IPS-NIHi7 (cell line): ENCODE measurements around the gene ZER1.
A peak's percentile ranks its signal among the peaks of the same experiment; 100 is the strongest.
"Not testable (repeated sequence)": the region's sequence is repeated elsewhere in the genome, so short reads cannot be mapped to it uniquely, and the experiment has no call there.

Experiments
- DNase-seq: peaks from one replicate; pipeline ENCODE4 v3.0.0; 2012; ENCODE audit warnings: mixed read lengths; ENCODE audit errors: extremely low spot score

Gene ZER1

DNA sequence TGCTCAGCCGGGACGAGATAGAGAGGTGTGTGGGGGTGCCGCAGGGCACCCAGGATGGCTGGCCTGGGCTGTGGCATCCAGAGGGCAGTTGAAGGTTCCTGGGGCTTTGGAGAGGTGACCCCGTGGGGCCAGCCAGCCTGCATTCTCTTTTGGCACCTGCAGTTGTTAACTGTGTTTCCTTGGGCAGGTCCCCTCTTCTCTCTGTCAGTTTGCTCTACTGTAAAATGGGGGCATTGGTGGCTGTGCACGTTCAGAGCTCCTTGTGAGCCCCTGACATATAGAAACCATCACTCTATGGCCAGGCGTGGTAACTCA lies 56.3 kb downstream of the ZER1 start:
- no peak for DNase-seq

DNA sequence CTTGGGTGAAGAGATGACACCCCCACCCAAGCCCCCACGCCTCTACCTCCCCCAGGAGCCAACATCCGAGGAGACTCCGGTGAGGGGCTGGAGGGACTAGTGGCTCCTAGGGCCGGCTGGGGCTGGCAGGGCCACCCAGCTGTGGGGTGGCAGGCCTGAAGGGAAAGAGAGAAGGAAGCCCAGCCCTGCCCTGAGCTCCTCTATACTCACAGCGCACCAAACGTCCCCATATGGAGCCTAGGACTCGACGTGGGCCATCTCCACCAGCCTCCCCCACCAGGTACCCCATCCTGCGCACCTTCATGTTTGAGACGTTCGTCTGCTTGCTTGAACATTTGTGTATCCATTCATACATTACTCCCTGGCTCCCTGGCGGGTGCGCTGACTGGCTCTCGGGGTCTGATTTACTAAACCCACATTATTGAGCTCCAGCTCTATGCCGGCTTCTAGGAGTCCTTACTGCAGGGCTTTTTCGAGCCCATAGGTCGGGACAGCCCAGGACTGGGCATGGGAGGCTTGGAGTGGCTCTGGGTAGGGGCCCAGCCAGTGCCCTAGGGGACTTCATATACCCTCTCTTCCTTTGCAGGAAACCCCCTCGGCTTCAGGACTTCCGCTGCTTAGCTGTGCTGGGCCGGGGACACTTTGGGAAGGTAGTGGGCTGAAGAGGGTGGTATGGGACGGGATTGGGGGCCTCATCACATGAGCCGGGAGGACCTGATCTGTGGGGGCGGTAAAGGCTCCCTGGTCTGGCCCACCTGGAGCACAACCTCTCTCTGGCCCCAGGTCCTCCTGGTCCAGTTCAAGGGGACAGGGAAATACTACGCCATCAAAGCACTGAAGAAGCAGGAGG lies 56.9 kb downstream of the ZER1 start:
- no peak for DNase-seq

GRCh38 chr9:128713941-128714573 lies 57.7 kb downstream of the ZER1 start:
- DNase-seq = no peak

GRCh38 chr9:128713411-128713780 lies 58.3 kb downstream of the ZER1 start:
- no peak for DNase-seq

DNA sequence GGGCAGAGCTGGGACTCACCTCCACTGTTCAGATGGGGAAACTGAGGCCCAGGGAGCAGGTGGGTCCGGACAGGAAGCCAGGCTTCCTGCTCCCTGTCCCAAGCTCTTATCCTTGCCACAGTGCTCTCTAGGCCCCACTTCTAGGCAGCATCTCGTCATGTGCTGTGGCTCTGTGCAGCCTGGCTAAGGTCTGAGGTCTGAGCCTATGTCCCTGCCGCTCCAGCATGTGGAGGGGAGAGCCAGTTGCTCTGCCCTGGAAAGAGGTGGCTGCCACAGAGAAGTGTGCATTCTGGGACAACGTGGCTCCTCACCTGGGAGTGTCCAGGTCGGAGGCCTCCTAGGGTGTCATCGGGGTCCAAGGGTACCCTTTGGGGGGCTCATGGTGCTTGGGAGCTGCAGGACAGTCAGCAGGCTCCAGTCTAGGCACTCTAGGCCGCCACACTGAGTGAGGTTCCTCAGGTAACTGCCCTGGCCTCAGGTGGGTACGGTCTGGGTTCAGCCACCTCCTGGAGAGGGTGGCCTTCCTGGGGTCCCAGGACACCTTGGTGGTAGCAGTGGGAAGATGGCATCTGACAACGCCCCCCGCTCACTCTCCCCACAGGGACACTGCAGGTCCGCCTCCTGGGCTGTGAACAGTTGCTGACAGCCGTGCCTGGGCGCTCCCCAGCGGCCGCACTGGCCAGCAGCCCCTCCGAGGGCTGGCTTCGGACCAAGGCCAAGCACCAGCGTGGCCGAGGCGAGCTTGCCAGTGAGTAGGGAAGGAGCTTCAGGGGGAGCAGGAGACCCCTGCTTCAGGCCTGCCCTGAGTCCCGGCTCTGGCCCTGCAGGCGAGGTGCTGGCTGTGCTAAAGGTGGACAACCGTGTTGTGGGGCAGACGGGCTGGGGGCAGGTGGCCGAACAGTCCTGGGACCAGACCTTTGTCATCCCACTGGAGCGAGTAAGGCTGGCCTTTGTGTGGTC lies 59.0 kb downstream of the ZER1 start:
- DNase-seq = no peak

- no peak for DNase-seq
Measured at GRCh38 chr9:128707446-128707845, 64.3 kb downstream of the ZER1 start.

DNA sequence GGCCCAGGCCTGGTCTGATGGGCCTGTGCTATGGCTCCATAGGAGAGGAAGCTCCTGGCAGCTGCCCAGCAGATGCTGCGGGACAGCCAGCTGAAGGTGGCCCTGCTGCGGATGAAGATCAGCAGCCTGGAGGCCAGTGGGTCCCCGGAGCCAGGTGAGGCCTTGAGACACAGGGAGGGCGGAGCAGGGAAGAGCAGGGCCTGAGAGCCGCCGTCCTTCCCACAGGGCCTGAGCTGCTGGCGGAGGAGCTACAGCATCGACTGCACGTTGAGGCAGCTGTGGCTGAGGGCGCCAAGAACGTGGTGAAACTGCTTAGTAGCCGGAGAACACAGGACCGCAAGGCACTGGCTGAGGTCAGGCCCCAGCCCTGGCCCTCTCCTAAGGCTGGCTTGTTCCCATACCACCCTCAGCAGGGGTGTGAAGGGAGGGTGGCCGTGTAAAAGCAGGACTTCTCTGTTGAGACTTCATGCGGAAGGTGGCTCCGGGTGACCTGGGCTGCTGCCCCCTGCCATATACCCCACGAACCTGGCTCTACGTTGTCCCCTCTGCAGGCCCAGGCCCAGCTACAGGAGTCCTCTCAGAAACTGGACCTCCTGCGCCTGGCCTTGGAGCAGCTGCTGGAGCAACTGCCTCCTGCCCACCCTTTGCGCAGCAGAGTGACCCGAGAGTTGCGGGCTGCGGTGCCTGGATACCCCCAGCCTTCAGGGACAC lies 64.9 kb downstream of the ZER1 start:
- DNase-seq = no peak

DNA sequence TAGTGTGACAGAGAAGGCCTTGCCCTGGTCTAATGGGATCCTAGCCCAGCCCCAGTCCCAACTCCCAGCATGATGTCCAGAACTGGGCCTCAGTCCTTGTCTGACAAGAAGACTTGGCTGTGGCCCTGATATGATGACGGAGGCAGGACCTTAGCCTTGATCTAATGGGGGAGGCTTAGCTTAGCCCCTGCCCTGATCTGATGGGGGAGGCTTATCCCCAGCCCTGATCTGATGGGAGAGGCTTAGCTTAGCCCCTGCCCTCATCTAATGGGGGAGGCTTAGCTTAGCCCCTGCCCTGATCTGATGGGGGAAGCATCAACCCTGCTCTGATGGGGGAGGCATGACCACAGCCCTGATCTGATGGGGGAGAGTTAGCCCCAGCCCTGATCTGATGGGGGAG lies 65.7 kb downstream of the ZER1 start:
- no peak for DNase-seq

DNA sequence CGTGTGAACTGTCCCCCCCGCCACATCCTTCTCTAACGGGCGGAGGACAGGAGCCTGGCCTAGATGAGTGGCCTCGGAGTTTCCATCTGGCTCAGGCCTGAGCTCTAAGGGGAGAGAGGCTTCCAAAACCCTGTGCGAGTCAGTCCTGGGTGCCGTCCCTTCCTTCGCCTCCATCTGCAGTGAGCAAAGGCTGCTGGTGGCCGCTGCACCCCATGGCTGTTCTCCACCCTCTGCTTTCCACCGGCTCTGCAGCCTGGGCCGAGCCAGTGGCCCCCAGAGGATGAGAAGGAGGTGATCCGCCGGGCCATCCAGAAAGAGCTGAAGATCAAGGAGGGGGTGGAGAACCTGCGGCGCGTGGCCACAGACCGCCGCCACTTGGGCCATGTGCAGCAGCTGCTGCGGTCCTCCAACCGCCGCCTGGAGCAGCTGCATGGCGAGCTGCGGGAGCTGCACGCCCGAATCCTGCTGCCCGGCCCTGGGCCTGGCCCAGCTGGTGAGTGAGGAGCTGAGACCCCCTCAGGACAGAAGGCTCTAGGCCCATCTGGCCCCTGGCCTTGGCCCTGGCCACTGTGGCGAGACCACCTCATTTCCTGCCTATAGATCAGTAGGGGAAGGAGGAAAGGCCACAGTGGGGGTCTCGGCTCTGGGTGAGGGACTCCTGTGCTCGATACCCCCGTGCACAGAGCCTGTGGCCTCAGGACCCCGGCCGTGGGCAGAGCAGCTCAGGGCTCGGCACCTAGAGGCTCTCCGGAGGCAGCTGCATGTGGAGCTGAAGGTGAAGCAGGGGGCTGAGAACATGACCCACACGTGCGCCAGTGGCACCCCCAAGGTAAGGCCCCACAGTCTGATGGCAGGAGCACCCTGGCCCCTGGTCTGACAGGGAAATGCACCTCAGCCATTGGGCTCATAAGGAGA lies 66.4 kb downstream of the ZER1 start:
- DNase-seq = no peak

GRCh38 chr9:128704356-128704670 lies 67.4 kb downstream of the ZER1 start:
- no peak for DNase-seq

DNA sequence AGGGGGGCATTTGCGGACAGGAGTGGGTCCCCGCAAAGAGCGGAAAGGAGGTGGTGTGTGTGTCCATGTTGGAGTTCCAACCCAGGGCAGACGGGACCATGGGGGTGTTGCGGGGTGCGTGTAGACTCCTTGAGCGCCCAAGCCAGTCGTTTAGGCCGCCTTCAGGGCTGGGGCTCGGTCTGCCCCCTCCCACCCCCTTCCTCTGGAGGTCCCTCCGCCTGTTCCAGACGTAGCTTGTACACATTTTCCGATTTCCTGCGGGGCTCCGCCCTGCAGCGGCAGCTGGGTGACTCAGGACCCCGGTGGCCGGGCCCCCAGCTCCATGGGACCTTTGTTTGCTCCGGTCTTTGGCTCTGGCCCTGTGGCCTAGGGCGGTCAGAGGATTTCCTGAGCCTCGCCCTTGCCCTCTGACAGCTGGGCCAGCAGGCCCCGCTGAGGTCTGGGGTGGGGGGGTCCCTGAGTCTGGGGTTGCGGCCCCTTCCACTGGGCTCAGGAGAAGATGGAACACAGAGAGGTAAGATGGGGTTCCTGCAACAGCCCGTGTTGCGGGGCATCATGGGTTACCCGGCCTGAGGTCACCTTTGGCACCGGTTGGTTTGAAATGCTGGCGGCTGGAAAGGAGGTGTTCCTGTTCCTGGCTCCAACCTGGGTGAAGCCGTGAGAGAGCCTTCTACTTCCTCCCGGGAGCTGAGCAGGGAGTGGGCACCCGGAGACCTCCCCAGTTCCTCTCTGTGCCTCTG lies 67.9 kb downstream of the ZER1 start:
- DNase-seq = no peak

DNA sequence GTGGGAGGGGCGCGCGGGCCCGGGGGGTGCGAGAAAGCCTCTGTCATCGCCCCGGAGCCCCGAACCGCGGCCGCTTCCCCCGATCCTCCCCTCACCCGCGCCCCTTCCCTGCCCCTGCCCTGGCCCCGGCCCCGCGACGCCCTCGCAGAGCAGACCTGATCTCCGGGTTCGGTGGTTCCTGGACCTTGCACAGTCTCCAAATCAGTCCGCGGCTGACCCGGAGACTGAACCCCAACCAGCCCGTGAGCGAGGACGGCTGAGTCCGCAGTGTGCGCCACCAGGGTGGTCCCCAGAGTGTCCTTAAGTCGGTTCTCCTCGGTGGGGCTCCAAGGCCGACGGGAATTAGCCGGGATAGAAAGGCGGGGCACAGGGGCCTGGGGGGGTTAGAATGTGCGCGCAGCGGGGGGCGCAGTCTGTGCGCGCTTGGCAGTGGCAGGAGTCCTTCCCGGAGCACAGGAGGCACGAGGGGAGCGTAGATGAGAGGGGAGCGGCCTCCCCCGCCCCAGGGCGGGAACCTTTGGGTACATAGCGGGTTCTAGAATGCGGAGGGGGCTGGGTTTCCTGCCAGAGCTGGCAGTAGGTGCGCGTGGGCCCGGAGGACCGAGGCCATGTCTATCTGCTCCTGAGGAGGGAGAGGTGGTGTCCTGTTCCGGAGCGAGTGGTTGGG lies 68.6 kb downstream of the ZER1 start:
- peak; percentile 59 for DNase-seq

DNA sequence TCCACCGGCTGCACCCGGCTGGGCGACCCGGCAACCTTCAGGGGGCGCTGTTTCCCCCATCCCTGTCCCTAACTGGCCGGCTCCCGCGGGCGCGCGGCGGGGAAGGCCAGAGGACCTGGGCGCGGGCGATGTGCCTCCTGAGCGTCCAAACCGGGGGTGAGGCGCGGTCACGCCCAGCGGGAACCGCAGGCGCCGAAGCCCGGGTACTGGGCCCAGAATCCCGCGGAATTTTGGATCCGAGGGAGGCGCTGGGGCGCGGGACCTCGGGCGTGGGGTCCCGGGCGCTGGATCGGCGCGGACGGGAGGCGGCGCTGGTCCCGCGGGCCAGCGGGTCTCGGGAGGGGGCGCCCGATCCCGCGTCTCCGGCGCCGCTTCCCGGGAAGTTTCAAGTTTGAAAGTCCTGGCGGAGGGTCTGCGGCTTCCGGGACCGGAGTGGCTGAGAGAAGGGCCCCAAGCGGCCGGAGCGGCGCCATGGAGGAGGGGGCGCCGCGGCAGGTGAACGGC lies 69.2 kb downstream of the ZER1 start, which contains the start of gene PKN3:
PKN3 (plus strand) TSS at position 59 of the 504 bp plus-strand sequence; CDS start at position 472, 413 bp downstream.
- DNase-seq = peak; percentile 97

- DNase-seq = no peak
Measured at GRCh38 chr9:128701227-128701854, 70.4 kb downstream of the ZER1 start.

GRCh38 chr9:128699096-128699795 lies 72.5 kb downstream of the ZER1 start:
- not testable (repeated sequence) for DNase-seq

DNA sequence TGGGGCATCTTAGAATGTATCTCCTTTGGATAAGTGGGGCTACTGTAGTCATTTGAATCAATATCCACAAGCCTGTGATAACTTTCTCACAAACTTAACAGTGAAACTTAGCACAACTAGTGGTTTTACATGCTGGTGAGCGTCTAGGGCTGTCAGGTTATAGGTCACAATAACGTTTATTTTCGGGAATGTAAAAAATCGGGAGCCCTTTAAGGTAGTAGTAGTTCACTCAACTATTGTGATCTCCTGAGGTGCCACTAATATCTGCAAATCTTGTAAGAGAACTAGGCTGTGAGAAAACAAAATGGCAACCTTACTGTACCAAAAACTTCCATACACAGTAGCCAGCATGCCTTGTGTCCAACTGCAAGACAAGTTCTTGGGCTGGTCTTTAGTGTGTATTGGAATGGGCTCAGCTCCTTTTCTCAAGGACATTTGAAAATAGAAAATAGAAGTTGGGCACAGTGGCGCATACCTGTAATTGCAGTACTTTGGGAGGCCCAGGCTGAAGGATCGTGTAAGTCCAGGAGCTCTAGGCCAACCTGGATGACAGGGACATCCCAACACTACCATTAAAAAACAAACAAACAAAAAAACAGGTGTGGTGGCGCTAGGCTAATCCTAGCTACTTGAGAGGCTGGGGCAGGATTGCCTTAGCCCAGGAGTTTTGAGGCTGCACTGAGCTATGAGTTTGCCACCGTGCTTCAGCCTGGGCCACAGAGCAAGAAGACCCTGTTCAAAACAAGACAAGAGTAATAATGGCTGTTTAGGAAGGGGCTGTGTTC lies 74.6 kb downstream of the ZER1 start:
- DNase-seq = no peak

DNA sequence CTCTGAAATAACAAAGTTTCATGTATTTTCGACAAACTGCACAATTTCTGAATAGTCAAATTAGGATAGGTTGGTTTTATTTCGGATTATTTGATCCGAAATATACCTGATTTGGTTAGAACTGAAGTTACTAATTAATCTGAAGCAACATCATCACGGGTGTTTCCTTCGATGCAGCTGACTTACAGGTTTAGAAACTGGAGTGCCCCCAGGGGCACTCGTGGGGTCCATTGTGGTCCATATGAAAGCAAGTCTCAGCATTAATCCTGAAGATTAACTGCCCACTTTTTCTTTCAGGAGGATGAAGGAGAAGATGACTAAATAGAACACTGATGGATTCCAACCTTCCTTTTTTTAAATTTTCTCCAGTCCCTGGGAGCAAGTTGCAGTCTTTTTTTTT lies 77.4 kb downstream of the ZER1 start:
- no peak for DNase-seq
